Duodenal mucosa (tissue), 2 donors: ENCODE data around the gene BTBD10.

Experiments used
- H3K27ac ChIP-seq: one replicate; pipeline ENCODE4 v1.7.0; 2013; ENCODE audit warnings: low read depth, low read length
- H3K27me3 ChIP-seq, 2 donors: one replicate each; pipeline ENCODE4 v1.7.0; 2013; ENCODE audit warnings: low read length in 2 of 2, control low read depth in 1 of 2; ENCODE audit not compliant: insufficient read depth in 2 of 2, control insufficient read depth in 1 of 2
- H3K36me3 ChIP-seq, 2 donors: one replicate each; pipeline ENCODE4 v1.7.0; 2013; ENCODE audit warnings: low read length in 2 of 2, control low read depth in 1 of 2; ENCODE audit not compliant: insufficient read depth in 2 of 2, control insufficient read depth in 1 of 2
- H3K4me1 ChIP-seq, 2 donors: one replicate each; pipeline ENCODE4 v1.7.0; 2013; ENCODE audit warnings: low read length in 2 of 2, control low read depth in 1 of 2; ENCODE audit not compliant: insufficient read depth in 2 of 2, control insufficient read depth in 1 of 2
- H3K4me3 ChIP-seq, 2 donors: one replicate each; pipeline ENCODE4 v1.7.0; 2013; ENCODE audit warnings: low read length in 2 of 2, low read depth in 1 of 2
- H3K9ac ChIP-seq, 2 donors: one replicate each; pipeline ENCODE4 v1.7.0; 2013; ENCODE audit warnings: low read length in 2 of 2, low read depth in 1 of 2
- H3K9me3 ChIP-seq, 2 donors: one replicate each; pipeline ENCODE4 v1.7.0; 2013; ENCODE audit warnings: low read length in 2 of 2, control low read depth in 1 of 2; ENCODE audit not compliant: control insufficient read depth in 1 of 2

BTBD10 gene

DNA sequence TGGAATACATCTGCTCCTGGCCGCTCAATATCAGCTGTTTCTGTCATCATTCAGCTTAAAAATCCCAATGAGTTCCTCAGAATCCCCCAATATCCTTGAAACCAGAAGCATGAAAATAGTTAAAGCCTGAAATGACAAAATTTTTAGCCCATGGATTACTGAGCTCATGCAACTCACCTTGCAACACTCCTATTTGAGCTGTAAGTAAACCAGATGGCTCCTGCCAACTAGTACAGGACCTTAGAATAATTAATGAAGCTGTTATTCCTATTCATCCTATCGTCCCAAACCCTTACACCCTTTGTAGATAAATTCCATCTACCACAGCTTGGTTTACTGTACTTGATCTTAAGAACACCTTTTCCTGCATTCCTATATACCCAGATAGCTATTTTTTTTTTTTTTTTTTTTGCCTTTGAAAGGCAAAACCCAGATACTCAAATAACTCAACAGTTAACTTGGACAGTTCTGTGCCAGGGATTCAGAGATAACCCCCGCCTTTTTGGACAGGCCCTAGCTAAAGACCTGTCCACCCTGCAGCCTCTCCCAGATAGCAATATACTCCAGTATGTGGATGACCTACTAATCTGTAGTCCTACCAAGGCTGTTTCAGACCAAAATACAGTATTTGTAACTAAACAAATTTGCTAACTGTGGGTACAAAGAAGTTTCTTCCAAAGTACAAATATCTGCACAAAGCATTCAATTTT, 10.1 kb upstream of the BTBD10 start:
- Histone ChIP-seq H3K9me3 (no peaks in the 10 kb centered on the region), H3K4me1 (no peaks in the 10 kb centered on the region)

DNA sequence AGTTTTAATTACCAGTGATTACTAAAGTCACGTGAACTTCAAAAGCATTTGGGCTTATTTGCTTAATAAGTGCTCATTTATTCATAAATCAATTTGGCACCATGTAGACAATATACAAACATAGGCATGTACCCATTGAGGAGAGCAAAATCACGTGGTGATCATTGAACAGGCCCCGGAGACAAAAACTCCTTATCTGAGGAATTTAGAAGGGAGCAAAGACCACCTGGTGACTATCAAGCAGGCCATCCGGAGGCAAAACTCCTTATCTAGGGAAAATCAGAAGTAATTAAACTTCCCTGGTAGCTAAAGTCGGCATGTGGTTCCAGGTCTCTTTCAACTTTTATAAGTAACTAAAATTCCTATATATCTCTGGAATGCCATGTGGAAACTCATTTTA, 5.7 kb upstream of the BTBD10 start:
- Histone ChIP-seq H3K27me3 (peaks cover 0 to 11% of the 10 kb centered on the region in 2 donors), H3K4me3 (no peak overlapping the region), H3K9ac (no peak overlapping the region), H3K36me3 (no peaks in the 10 kb centered on the region), H3K4me1 (peaks cover 3 to 4% of the 10 kb centered on the region in 2 donors), H3K9me3 (no peaks in the 10 kb centered on the region), H3K27ac (no peak overlapping the region)

More for the DNA sequence above, 10.1 kb upstream of the BTBD10 start:
- Histone ChIP-seq H3K27ac (no peak overlapping the region), H3K4me3 (no peak overlapping the region), H3K9ac (no peak overlapping the region), H3K36me3 (no peaks in the 10 kb centered on the region), H3K27me3 (peaks cover 0 to 11% of the 10 kb centered on the region in 2 donors)

DNA sequence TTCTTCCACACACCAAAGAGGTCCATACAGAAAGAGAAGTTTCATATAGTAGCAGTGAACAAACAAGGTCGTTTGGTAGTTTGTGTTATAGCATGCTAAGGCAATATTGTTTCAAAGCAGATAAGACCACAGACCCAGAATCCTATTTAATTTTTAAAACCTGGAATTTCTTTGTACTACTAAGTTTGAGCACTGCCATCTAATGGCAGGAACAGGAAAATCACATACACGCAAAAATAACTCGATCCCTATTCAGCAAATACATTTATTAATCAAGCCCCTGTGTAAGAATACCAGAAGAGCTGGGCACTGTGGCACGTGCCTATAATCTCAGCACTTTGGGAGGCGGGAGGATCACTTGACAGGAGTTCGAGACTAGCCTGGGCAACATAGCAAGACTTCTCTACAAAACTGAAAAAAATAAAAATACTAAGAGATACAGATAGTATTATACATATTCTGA, 2.9 kb upstream of the BTBD10 start:
- no peaks in the 10 kb centered on the region for H3K36me3 ChIP-seq
- H3K27me3 ChIP-seq: peaks cover 0 to 11% of the 10 kb centered on the region in 2 donors
- H3K4me1 ChIP-seq: peaks cover 7 to 13% of the 10 kb centered on the region in 2 donors
- H3K9me3 ChIP-seq: no peaks in the 10 kb centered on the region
- H3K4me3 ChIP-seq: no peak overlapping the region
- H3K9ac ChIP-seq: no peak overlapping the region
- H3K27ac ChIP-seq: no peak overlapping the region

DNA sequence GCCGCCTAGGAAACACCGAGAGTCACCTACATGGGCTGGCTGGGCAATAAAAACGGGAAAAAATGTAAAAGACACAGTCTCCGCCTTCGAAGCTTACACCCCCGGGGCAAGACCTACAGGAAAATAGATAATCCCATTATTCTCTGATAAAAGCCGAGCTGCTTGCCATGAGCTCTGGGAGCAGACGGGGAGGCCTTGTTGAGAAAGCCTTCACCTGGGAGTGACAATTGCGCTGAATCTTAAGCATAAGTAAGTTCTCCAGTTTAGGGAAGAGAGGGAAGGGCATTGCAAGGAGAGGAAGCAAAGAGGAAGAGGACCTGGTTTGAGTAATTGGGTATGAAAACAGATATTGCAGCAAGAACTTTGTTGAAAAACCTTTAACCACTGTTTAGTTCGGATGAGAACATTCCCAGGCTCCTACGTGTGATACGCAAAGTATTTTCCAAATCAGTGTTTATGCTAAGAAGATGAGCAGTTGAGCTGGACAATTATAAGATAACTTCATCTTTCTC, 813 bp upstream of the BTBD10 start:
- Histone ChIP-seq H3K9me3 (no peaks in the 10 kb centered on the region), H3K27ac (peak overlapping the region; percentile 80), H3K4me1 (peaks cover 7 to 22% of the 10 kb centered on the region in 2 donors), H3K36me3 (no peaks in the 10 kb centered on the region), H3K9ac (peak overlapping the region; percentile 61 to 71), H3K4me3 (peak overlapping the region; percentile 86 to 98), H3K27me3 (peaks cover 0 to 1% of the 10 kb centered on the region in 2 donors)

DNA sequence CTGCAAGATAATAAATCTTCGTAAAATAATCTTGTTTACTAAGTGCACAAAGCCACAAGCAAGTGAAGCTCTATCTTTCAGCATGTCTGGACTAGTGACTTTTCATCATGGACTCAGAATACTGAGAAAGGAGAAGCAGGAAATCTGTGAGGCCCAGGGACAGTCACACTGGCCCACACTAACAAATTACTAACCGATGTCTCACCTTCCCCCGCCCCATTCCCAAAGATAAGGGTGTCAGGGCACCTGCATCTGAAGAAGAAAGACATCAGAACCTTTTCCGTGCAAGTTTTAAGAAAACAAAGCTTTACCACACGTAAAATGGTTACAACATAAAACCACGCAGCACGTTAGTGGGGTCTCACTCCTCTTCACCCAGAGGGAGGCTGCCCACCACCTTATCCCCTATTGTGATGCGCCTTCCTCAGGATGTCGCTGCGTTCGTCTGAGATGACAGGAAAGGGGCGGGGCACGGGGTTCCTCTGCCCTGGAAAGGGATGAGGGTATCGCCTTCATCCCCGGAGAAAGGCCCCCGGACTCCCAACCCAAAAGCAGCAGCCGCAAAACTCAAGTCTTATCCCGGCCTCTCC, 616 bp downstream of the BTBD10 start:
- H3K27ac ChIP-seq: peak overlapping the region; percentile 80
- H3K9me3 ChIP-seq: no peaks in the 10 kb centered on the region
- H3K4me3 ChIP-seq: peak overlapping the region; percentile 86 to 98
- H3K36me3 ChIP-seq: no peaks in the 10 kb centered on the region
- H3K9ac ChIP-seq: peak overlapping the region; percentile 61 to 71
- no peaks in the 10 kb centered on the region for H3K27me3 ChIP-seq
- peaks cover 7 to 22% of the 10 kb centered on the region in 2 donors for H3K4me1 ChIP-seq

DNA sequence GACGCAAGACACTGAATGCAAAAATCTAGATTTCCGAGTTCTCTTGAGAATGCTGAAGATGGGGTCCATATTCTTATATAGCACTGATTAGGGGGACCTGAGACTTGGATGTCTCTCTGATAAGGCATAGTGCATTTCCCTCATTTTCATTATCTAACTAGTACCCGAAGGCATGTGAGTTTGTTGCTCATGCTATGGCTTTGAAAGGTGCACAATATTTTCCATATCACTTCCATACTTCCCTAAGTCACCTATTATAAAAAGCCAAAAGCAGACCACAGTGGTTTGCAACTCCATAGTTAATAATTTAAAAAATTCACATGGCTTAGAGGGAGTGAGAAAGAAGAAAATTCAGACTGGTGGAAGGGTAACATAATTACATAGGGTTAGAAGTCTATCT, 1.7 kb downstream of the BTBD10 start:
- no peak overlapping the region for H3K4me3 ChIP-seq
- H3K36me3 ChIP-seq: no peaks in the 10 kb centered on the region
- peaks cover 7 to 22% of the 10 kb centered on the region in 2 donors for H3K4me1 ChIP-seq
- no peak overlapping the region for H3K27ac ChIP-seq
- H3K9me3 ChIP-seq: no peaks in the 10 kb centered on the region
- no peaks in the 10 kb centered on the region for H3K27me3 ChIP-seq
- H3K9ac ChIP-seq: no peak overlapping the region

DNA sequence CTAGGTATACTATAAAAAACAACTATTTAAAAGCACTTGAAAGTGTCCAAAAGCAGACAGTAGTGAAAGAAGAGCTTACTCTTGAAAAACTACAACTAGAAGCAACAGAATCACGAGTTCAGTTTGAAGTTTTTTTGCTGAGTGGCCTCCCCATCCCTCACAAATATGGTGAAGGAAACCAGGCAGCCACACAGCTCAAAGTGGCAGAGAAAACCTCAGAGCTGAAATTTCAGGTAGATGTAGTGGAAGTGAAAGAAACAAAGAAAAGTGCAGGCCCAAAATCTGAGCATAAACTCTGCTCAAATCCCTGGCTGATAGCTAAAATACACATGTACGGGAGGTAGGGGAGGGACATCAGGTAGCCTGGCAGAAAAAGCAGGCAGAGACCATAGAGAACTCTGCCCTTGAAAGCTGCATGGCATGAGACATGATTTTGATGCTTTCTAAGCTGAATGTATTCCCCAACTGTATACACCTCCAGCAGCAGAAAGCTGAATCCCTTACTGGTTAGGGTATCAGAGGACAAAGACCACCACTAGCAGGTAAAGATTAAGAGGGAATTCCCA, 12.1 kb downstream of the BTBD10 start:
- no peaks in the 10 kb centered on the region for H3K27me3 ChIP-seq
- H3K9ac ChIP-seq: no peak overlapping the region
- no peaks in the 10 kb centered on the region for H3K36me3 ChIP-seq
- no peak overlapping the region for H3K4me3 ChIP-seq
- peaks cover 0 to 3% of the 10 kb centered on the region in 2 donors for H3K4me1 ChIP-seq
- no peaks in the 10 kb centered on the region for H3K9me3 ChIP-seq
- no peak overlapping the region for H3K27ac ChIP-seq

DNA sequence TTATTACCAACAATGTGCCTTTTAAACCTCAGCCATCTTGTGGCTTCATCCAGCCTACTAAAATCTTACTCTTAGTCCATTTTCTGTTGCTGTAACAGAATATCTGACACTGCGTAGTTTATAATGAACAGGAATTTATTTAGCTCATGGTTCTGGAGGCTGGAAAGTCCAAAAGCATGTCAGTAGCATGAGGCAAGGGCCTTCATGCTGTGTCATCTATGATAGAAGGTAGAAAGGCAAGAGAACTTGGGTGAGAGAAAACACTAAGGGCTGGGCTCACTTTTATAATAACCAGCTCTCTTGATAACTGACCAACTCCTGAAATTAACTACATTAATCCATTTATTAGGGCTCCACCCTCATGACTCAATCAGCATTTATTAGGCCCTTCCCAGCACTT, 13.5 kb downstream of the BTBD10 start:
- H3K4me3 ChIP-seq: no peak overlapping the region
- H3K9ac ChIP-seq: no peak overlapping the region
- no peak overlapping the region for H3K27ac ChIP-seq

DNA sequence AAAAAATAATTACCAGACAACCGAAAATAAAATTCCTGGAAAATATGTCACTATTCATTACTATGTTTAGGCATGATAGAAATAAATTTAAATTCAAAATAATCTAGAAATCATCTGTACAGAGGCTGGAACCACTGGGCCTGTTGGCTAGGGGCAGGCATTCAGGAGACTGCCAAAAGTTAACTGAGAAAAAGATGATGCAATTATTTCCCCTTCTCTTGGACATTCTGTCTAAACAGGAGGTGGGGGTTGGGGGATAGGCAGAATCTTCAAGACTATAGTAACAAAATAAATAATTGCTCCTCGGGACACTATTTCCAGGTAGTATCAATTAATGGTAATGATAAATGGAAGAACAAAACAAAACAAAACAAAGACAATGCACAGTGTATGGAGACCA, 14.1 kb downstream of the BTBD10 start:
- H3K27ac ChIP-seq: no peak overlapping the region

More for the DNA sequence above, 13.5 kb downstream of the BTBD10 start:
- H3K36me3 ChIP-seq: no peaks in the 10 kb centered on the region
- no peaks in the 10 kb centered on the region for H3K9me3 ChIP-seq
- no peaks in the 10 kb centered on the region for H3K27me3 ChIP-seq
- H3K4me1 ChIP-seq: peaks cover 0 to 8% of the 10 kb centered on the region in 2 donors

DNA sequence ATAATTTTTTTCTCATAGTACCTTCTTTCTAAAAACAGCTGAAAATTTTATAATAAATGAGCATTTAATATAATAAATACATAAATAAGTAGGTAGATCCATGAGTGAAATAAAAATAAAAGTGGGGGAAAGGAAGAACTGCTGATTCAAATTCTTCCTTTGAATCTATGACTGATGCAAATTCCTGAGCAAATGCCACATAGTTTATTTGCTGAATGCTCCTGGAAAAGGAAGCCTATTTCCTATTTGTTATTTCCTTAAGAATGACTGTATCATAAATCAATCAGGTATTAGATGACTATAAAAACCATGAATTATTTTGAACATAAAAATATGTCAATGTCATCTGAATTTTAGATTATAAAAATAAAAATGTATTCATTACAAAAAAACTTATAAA, 16.6 kb downstream of the BTBD10 start:
- no peak overlapping the region for H3K4me3 ChIP-seq
- no peaks in the 10 kb centered on the region for H3K27me3 ChIP-seq
- H3K4me1 ChIP-seq: peaks cover 0 to 8% of the 10 kb centered on the region in 2 donors
- H3K27ac ChIP-seq: no peak overlapping the region
- H3K9me3 ChIP-seq: no peaks in the 10 kb centered on the region
- H3K9ac ChIP-seq: no peak overlapping the region
- H3K36me3 ChIP-seq: no peaks in the 10 kb centered on the region

More for the DNA sequence above, 14.1 kb downstream of the BTBD10 start:
- Histone ChIP-seq H3K9ac (no peak overlapping the region), H3K36me3 (no peaks in the 10 kb centered on the region), H3K9me3 (no peaks in the 10 kb centered on the region), H3K4me3 (no peak overlapping the region), H3K27me3 (no peaks in the 10 kb centered on the region), H3K4me1 (peaks cover 0 to 8% of the 10 kb centered on the region in 2 donors)
